ENCODE results near the gene NT5C. TPM values are rescaled to one million over a fixed set of nuclear protein-coding genes. Genes with fewer than 3 reads are reported as not detected.
"Not testable (repeated sequence)": the region's sequence is repeated elsewhere in the genome, so short reads cannot be mapped to it uniquely, and the experiment has no call there.

The NT5C gene
- total RNA-seq, 2 experiments from 2014 or later, result 71.2 to 74.8 TPM

- H3K4me3 Mint-ChIP-seq, result peak overlapping the region; percentile 87
- not testable (repeated sequence) for H3K9me3 Mint-ChIP-seq, H3K27me3 Mint-ChIP-seq, DNase-seq
- H3K4me1 Mint-ChIP-seq, result peaks cover 13% of the 10 kb centered on the region
- peaks cover 13% of the 10 kb centered on the region for H3K36me3 Mint-ChIP-seq
- H3K27ac Mint-ChIP-seq, result peak overlapping the region; percentile 89
Measured at GRCh38 chr17:75132018-75133000, 767 bp upstream of the NT5C start.

DNA sequence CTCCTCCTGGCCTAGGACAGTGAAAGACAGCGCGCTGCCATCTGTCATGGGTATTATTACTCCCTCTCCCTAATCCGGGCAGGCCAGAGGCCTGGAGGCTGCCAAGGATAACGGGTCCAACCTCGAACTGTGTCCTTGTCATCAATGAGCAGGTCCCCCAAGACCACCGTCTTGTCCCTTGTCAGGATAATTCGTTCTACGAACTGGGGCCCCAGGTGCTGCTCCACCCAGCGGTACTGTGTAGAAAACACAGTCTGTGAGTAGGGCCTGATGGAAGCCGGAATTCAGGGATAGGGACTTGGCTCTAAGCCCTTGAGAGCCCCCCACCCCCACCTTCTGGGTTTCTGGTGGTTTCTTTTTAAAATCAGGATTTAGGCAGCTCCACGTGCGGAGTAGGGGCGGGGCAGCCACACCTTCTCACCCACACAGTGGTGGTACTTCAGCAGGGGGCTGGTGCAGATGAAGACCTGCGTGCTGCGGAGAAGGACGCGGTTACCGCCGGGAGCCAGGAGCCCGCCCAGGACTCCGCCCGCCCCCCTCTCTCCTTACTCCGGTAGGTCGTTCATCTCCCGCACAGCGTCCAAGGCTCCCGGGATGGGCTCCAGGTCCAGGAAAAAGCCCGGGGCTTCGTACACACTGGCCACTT lies 787 bp downstream of the NT5C start:
- H3K4me3 Mint-ChIP-seq, result peak overlapping the region; percentile 87
- peak overlapping the region; percentile 91 for H3K27ac Mint-ChIP-seq

DNA sequence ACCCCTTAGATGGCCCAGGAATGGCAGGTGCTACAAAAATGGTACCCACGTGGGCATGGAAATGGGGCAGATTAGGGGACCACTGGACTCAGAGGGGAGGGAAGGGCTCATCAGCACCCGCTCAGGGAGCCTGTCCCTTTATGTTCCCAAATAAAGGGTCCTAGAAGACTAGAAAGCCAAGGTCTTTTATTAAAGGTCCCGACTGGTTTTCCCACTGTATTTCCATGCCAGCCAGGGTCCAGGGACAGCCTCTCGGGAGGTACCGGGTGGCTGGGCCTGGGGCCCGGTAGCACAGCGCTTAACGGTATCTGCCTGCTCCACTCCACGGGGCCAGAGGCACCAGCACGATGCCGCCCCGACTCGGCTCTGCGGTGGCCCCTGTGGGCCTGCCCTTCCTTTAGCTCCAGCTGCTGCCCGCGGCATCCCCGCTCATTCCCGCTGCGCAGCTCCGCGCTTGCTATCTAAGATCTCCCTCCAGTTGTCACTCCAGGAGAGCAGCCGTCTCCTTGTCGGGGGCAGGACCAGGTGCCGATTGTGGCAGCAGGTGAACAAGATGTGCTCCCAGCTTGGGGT lies 1.4 kb downstream of the NT5C start:
- no peak for DNase-seq
- Mint-ChIP-seq H3K4me3 (peak overlapping the region; percentile 87), H3K27ac (peak overlapping the region; percentile 91), H3K9me3 (no peaks in the 10 kb centered on the region), H3K27me3 (no peaks in the 10 kb centered on the region), H3K36me3 (peaks cover 10% of the 10 kb centered on the region), H3K4me1 (peaks cover 21% of the 10 kb centered on the region)

More for the DNA sequence above, 787 bp downstream of the NT5C start:
- H3K4me1 Mint-ChIP-seq, result peaks cover 19% of the 10 kb centered on the region
- peak; percentile 69 for DNase-seq
- peaks cover 11% of the 10 kb centered on the region for H3K36me3 Mint-ChIP-seq
- H3K9me3 Mint-ChIP-seq, result no peaks in the 10 kb centered on the region
- H3K27me3 Mint-ChIP-seq, result no peaks in the 10 kb centered on the region

- H3K27ac Mint-ChIP-seq, result peak overlapping the region; percentile 51
- H3K4me3 Mint-ChIP-seq, result peak overlapping the region; percentile 50
- H3K27me3 Mint-ChIP-seq, result no peaks in the 10 kb centered on the region
- peaks cover 10% of the 10 kb centered on the region for H3K36me3 Mint-ChIP-seq
- no peak for DNase-seq
- no peaks in the 10 kb centered on the region for H3K9me3 Mint-ChIP-seq
- H3K4me1 Mint-ChIP-seq, result peaks cover 25% of the 10 kb centered on the region
Measured at GRCh38 chr17:75129576-75129975, 2.0 kb downstream of the NT5C start.

- no peak overlapping the region for H3K4me3 Mint-ChIP-seq
- no peak for DNase-seq
- H3K36me3 Mint-ChIP-seq, result peaks cover 13% of the 10 kb centered on the region
- H3K9me3 Mint-ChIP-seq, result no peaks in the 10 kb centered on the region
- peaks cover 31% of the 10 kb centered on the region for H3K4me1 Mint-ChIP-seq
- H3K27me3 Mint-ChIP-seq, result no peaks in the 10 kb centered on the region
- H3K27ac Mint-ChIP-seq, result no peak overlapping the region
Measured at GRCh38 chr17:75128694-75129505, 2.6 kb downstream of the NT5C start.

DNA sequence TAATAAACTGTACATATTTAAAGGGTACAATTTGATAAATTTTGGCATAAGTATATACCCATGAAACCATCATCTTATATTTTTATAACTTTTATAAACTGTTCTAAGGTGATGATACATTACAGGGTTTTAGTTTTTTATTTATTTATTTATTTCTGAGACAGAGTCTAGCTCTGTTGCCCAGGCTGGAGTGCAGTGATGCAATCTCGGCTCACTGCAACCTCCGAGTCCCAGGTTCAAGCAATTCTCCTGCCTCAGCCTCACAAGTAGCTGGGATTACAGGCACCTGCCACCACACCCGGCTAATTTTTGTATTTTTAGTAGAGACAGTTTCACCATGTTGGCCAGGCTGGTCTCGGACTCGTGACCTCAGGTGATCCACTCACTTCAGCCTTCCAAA lies 3.6 kb downstream of the NT5C start:
- not testable (repeated sequence) for DNase-seq, H3K4me3 Mint-ChIP-seq, H3K9me3 Mint-ChIP-seq, H3K27me3 Mint-ChIP-seq
- H3K36me3 Mint-ChIP-seq, result peaks cover 14% of the 10 kb centered on the region
- H3K27ac Mint-ChIP-seq, result peak overlapping the region; percentile 73
- peaks cover 33% of the 10 kb centered on the region for H3K4me1 Mint-ChIP-seq

DNA sequence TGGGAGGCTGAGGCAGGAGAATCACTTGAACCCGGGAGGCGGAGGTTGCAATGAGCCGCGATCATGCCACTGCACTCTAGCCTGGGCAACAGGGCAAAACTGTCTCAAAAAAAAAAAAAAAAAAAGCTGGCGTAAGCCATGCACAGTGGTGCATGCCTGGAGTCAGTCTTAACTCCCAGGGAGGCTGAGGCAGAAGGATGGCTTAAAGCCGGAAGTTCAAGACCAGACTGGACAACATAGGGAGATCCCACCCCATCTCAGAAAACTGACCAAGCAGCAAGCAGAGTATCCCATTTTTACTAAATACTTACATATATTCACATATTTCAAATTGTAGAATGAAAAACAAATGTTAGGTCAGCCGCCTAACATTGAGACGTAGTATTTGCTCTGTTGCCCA lies 4.6 kb downstream of the NT5C start:
- no peak overlapping the region for H3K4me3 Mint-ChIP-seq
- no peak for DNase-seq
- no peak overlapping the region for H3K27ac Mint-ChIP-seq
- no peaks in the 10 kb centered on the region for H3K27me3 Mint-ChIP-seq
- peaks cover 14% of the 10 kb centered on the region for H3K36me3 Mint-ChIP-seq
- peaks cover 28% of the 10 kb centered on the region for H3K4me1 Mint-ChIP-seq
- no peaks in the 10 kb centered on the region for H3K9me3 Mint-ChIP-seq

DNA sequence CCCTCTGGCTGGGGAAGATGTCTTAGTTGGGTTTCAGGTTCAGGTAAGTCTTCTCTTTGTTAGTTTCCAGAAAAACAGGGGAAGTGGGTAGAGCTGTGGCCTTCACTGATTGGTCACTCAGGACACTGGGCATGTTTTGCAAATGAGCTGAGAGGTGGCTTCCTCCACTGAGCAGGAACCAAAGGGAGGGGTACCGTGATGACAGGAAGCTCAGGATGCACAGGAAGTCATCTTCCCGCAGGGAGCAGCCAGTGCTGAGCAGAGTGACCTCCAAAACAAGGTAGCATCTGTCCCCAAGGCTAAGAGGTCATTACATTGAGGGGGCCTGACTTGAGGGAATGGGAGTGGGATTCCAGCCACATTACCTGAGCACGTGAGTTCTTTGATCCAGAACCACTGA lies 5.6 kb downstream of the NT5C start:
- peaks cover 28% of the 10 kb centered on the region for H3K4me1 Mint-ChIP-seq
- H3K9me3 Mint-ChIP-seq, result no peaks in the 10 kb centered on the region
- H3K36me3 Mint-ChIP-seq, result peaks cover 14% of the 10 kb centered on the region
- DNase-seq, result no peak
- H3K4me3 Mint-ChIP-seq, result no peak overlapping the region
- H3K27me3 Mint-ChIP-seq, result no peaks in the 10 kb centered on the region
- H3K27ac Mint-ChIP-seq, result peak overlapping the region; percentile 46

DNA sequence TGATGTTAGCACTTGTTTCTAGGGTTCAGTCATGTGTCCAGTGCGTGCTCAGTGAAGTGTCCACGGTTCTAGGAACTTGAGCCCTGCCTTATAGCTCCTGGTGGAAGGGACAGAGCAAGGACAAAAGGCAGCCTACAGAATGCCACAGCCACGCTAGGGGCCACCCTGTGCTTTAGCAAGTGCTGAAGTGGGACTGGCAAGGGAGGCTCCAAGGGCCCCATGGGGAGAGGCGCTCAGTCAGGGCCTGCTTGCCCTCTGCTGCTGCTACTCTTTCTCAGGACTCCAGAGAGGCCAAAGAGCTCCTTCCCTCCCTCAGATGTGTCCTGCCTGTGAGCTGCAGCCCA lies 6.8 kb downstream of the NT5C start:
- no peaks in the 10 kb centered on the region for H3K9me3 Mint-ChIP-seq
- H3K4me1 Mint-ChIP-seq, result peaks cover 23% of the 10 kb centered on the region
- no peak overlapping the region for H3K4me3 Mint-ChIP-seq

GRCh38 chr17:75124041-75124818 lies 7.3 kb downstream of the NT5C start:
- Mint-ChIP-seq H3K4me3 (no peak overlapping the region), H3K4me1 (peaks cover 20% of the 10 kb centered on the region), H3K36me3 (peaks cover 7% of the 10 kb centered on the region), H3K9me3 (no peaks in the 10 kb centered on the region), H3K27ac (peak overlapping the region; percentile 29), H3K27me3 (no peaks in the 10 kb centered on the region)
- peak; percentile 37 for DNase-seq

More for the DNA sequence above, 6.8 kb downstream of the NT5C start:
- Mint-ChIP-seq H3K27me3 (no peaks in the 10 kb centered on the region), H3K27ac (peak overlapping the region; percentile 30), H3K36me3 (peaks cover 12% of the 10 kb centered on the region)
- DNase-seq, result no peak

DNA sequence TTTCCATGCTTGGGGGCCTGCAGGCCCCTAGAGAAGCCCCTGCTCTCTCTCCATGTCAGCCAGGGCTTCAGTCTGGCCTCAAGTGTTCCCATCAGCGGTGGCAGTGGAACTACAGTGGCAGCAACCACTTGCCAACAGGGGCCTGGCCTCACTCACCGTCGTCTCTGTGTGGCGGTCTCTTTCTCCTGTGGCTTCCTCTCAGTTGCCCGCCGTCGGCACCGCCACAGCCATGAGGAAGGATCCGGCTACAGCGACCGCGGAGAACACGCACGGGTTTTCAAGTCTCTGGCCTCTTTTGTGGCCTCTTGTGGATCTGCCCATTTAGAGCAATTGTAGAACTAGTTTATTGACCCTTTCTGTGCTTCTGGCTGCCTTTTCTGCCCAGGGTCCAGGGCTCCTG lies 13.2 kb downstream of the NT5C start:
- peaks cover 16% of the 10 kb centered on the region for H3K4me1 Mint-ChIP-seq
- H3K9me3 Mint-ChIP-seq, result no peaks in the 10 kb centered on the region
- H3K27ac Mint-ChIP-seq, result no peak overlapping the region
- peaks cover 12% of the 10 kb centered on the region for H3K36me3 Mint-ChIP-seq
- H3K27me3 Mint-ChIP-seq, result no peaks in the 10 kb centered on the region
- DNase-seq, result no peak
- no peak overlapping the region for H3K4me3 Mint-ChIP-seq

DNA sequence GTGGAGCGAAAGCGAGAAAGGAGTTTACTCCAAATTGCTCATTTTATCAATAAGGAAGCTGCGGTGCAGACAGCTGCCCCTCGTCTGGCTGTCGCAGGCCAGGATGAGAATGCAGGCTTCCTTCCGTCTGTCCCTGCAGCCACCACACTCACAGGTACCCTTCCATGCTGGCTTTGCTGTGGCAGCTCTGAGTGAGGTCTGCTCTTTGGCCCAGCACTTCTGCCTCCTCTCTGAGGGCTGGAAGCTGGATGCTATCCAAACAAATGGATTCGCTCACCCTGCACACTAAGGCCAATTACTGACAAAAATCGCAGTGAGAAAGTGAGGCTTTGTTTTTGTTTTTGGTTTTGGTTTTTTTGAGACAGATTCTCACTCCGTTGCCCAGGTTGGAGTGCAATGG lies 14.8 kb downstream of the NT5C start:
- peaks cover 21% of the 10 kb centered on the region for H3K4me1 Mint-ChIP-seq
- no peak overlapping the region for H3K4me3 Mint-ChIP-seq
- H3K27me3 Mint-ChIP-seq, result no peaks in the 10 kb centered on the region
- H3K9me3 Mint-ChIP-seq, result no peaks in the 10 kb centered on the region
- no peak overlapping the region for H3K27ac Mint-ChIP-seq
- DNase-seq, result no peak
- peaks cover 20% of the 10 kb centered on the region for H3K36me3 Mint-ChIP-seq

DNA sequence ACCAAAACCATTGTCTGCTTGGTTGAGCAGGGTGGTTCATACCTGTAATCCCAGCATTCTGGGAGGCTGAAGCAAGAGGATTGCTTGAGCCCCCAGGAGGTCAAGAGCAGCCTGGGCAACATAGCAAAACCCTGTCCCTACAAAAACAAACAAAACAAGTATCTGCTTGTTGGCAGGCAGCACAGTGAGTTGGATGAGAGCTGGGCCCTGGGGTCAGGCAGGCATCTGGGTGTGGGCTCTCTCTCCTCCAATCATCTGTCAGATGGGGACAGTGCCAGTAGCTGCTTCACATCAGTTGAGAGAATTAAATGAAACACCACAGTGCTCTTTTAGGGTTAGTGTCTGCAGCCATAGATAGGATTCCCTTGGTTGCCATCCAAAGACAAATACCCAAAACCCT lies 16.0 kb downstream of the NT5C start:
- H3K9me3 Mint-ChIP-seq, result no peaks in the 10 kb centered on the region
- peaks cover 26% of the 10 kb centered on the region for H3K4me1 Mint-ChIP-seq
- H3K27me3 Mint-ChIP-seq, result no peaks in the 10 kb centered on the region
- no peak for DNase-seq
- H3K36me3 Mint-ChIP-seq, result peaks cover 23% of the 10 kb centered on the region
- H3K27ac Mint-ChIP-seq, result no peak overlapping the region
- H3K4me3 Mint-ChIP-seq, result no peak overlapping the region
